HG03439 (cell line): ENCODE measurements around the gene BTBD16.

Experiments used
- ATAC-seq: cut with Tn5 transposase; IDR thresholded peaks from one replicate; pipeline ENCODE4 v1.9.1; 2021; ENCODE audit warnings: mild to moderate bottlenecking, moderate library complexity; ENCODE audit not compliant: unreplicated experiment

The BTBD16 gene

DNA sequence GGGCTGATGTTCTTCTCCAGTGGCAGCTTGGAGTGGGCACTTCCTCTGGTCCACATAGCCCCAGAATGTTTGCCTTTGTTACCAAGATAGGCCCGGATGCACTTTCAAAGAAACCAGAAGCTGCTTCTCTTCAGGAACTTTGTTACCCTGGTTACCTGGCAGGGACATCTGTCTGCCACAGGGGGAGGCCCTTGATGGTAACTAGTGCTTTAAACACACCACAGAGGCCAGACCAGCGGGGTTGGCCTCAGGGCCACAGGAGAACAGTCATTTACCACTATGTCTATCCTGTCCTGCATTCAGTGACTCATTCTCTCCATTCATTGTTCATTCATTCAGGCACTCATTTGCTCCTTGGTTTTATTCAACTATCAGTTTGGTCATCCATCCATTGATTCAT lies 91.5 kb downstream of the BTBD16 start:
- ATAC-seq = no peak

DNA sequence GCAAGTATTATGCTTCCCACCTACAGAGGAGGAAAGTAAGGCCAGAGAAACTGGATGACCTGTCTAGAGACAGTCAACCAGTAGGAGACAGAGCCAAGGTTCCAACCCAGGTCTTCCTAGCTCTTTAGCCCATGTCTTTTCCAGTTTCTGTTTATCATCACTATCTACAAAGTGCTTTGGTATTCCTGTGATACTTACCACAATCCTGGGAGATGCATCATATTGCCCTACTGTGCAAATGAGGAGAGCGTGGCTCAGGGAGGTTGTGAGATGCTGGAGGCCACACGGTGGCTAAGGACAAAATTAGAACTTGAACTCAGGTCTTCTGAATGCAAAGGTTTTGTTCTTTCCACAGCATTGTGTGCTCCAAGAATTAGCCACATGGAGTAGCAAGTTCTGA lies 92.2 kb downstream of the BTBD16 start:
- ATAC-seq = no peak

DNA sequence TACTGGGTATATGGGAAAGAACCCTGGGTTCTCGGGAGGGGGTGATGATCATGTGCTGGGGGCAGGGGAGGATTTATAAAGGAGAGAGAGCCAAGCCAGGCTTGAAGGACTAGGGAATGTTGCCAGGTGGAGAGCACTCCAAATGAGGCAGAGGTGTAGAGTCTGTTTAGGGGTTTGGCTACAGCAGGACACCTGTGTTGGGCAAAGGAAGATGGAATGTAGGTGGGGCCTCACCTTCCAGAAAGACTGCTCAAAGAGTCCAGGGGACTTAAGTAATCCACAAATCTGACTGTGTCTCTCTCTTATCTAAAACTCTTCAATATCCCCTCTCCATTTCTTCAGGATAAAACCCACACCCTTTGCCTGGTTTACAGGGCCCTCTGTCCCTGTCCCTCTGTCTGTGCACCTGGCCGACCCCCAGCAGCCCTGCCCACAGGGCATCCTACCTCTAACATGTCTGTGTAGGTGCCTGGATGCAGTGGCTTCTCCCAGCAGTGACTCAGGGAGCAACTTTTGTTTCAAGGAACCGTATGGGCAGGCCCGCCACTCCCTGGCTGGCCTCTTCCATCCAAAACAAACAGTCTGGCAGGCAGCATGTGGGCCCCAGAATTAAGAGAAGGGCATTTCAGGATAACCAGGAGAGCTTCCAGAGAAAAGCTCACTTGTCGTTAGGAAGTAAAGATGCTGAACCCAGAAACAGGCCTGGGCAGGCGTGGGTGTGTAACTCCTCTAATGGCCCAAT lies 92.8 kb downstream of the BTBD16 start:
- no peak for ATAC-seq

DNA sequence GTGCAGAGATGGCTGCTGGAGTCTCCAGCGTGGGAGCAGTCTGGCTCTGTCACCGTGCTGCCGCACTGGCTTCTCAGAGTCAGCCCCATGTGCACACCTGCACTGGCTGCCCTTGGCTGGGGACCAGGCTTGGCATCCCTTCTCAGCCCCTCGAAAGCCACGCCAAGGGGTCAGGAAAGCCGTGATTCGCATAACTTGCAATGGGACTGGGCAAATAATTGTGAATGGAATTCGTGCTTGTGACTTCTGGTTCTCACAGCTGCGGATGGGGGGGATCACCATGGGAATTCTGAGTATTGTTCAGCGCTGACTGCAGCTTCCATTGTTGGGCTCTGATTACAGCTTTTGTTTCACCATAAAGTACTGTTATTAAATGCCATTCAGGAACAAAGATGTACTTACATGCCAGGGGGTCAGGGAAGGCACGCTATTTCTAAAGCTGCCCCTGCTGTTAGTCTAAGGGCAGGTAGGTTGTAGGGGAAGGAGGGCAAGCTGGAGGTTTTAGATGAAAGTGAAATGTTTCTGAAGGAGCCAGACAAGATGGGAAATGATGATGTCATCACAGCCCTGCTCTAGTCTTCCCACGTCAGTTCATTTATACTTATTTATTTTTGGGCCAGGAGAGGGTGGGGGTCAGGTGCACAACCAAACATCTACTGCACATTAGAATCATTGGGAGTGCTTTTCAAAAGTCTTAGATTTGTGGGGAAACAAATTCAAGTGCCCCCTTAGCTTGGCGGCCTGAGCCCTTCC lies 97.6 kb downstream of the BTBD16 start:
- no peak for ATAC-seq

DNA sequence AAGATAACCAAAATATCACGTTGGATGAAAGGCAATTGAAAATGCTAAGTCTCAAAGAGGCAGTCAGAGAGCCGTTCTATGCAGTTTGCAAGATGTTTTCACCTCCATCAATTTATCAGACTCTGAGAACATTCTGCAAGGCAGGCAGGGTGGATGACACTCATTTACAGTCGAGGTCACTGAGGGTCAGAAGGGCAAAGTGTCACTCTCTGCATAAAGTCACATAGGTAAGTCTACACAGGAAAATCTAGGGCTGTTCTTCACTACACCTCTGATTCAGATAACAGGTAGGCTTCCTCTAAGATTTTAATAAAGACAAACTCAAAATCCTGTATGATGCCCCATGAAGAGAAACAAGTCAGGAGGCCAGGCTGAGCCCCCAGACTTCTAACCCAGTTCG lies 102.0 kb downstream of the BTBD16 start:
- ATAC-seq = no peak

DNA sequence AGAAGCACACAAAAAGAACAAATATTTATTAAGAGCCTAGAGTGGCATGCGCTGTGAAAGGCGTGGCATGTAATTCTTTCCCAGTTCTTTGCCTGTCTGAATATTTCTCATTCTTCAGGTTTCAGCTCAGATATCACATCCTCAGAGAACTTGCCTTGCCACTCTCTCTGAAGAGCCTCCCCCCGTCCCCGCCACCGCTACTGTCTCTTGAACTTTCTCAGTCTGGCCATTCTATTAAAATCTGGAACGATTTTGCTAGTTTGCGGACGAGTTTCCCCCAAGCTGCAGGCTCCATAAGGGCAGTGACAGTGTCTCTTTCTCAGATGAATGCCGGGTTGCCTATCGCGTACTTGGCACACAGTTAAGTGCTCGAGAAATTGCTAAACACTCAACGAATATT lies 102.6 kb downstream of the BTBD16 start:
- no peak for ATAC-seq

DNA sequence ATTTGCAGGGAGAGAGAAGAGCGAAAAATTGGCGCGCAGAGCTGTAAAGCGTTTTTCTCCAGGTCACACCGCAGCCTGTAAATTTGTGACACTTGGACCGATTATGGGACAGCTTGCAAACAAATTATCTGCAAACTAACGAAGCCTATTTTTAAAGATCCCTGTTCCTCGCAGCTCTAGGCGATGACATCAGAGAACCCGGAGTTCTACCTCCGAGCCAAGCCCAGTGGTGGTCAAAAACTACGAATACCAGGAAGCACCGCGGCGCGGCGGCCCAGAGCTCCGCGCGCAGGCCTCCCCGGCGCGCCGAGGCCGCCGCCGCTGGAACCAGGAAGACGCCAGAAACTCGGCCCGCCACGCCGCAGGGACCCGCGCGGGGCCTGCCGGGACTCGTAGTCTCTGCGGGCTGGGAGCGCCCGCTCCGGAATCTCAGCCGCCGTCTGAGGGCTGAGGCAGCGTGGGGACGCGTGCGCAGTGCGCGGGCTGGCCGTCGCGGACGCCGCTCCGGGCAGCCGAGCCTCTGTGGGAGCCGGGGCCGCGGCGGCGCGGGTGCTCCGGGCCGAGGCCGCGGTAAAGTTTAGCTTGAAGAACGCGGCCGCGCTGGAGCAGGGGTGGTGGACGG lies 103.3 kb downstream of the BTBD16 start, which contains the start of gene PLEKHA1:
Gene PLEKHA1, plus strand, starts transcription at position 472 of the 622 bp plus-strand sequence. CDS start 18,493 bp downstream, outside the sequence.
- ATAC-seq = peak; percentile 82

DNA sequence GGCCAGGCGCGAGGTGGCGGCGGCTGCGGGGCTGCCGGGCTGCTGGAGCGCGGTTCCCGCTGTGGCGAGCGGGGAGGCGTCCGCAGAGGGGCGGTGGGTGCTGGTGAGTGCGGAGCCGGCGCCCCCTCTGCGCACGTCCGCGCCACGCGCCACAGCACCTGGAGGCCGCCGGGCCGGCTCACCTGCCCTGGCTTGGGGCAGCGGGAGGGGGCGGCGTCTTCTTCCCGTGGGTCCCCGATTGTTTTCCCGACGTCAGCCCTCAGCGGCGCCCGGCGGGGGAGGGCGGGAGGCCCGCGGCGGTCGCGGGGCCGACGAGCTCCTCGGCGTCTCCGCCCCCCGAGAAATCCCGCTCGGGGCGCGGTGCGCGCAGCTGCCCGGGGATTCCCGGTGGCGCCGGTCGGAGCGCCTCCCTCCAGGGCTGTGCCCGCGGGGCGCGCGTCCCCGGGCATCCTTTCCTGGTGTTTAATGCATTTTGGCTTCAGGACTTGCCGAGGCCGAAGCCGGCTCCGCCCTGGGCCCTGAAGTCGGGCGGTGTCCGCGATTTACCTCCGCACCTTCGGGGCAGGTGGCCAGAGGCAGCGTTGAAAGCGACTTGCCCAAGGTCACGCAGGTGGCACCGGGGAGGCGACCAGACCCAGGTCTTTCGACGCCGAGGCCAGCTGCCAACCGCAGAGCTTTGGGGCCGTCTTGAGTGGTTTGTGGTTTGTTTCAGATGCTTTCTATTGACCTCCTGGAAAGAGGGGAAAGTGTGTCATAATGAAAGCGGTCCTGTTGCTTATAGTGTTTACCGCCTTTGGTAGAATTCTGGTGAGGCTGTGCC lies 104.0 kb downstream of the BTBD16 start:
- ATAC-seq = peak; percentile 61

DNA sequence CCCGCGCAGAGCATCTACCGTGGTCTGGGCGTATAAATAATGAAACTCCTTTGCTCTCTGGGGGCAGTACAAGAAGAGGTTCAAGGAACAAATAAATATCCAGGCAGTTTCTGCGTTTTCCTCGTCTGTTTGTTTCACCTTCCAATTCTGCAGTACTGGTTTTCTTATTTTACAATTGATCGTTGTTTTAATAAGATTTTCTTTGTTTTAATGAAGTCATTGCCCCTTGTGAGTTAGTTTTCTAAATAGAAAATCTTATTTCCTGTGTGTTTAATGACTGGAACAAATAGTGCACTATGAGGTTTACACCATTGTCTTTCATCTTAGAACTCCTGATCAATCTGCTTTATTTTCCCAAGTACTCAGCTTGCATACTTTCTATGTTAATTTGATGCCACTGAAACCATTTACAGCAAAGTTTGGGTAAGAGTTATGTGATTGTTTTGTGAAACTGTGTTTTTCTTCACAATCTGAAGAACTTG lies 104.6 kb downstream of the BTBD16 start:
- no peak for ATAC-seq

DNA sequence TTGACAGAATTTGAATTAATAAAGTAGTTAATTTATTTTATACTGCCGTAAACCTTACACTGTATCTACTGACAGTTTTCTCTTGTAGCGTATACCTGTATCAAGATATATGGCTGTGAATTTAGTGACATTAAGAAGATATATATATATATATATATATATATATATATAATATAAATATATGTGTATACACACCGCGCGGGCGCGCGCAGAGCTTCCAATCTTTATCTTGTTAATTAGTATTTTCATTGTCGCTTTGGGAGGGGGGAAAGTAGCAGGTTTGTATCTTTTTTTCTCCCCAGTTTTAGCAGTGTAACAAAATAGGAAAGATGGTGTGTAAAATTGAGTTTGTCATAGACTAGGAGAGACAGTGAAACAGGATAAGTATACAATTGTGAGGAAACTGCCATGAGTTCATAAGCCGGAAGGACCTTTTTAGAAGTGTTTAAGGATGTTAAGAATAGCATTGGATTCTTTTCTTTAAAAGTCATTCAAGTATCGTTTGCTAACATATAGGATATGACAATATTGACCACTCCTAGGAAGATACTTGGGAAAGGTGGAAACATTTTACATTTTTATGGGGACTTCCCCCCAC lies 105.4 kb downstream of the BTBD16 start:
- no peak for ATAC-seq

DNA sequence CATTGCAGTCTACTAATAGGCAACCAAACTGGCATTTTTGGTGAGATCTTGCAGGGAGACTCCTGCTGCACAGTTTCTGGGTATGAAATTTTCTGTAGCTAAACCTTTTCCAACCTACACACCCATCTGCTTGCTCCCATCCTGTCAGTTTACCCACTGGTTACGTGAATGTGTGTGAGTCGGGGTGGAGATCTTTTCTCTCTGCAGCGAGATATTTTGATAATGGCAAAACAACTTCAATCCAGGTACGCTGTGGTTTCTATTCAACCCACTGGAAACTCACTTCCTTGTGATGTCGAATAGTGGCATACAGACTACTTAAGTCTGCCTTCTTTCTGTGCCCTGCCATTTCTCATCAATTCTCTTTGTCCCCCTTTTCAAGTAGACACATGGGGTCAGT lies 107.9 kb downstream of the BTBD16 start:
- no peak for ATAC-seq

DNA sequence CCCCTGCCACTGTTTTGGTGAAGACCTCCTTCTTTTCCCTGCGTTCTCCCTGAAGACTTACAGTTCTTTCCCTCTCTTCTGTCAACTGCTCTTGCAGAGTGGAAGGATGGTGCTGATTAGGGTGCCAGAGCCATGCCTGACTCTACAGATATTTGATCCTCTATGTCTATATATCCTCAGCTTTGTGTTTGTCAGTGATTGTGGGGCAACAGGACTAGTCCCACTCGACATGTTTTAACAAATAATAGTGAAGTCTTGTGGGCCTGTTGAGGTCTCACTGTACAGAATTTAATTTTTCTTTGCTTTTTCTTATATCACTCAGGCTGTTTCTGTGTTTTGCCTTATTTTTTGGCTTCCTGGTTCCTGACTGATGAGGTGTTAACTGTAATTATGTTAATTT lies 108.4 kb downstream of the BTBD16 start:
- no peak for ATAC-seq

DNA sequence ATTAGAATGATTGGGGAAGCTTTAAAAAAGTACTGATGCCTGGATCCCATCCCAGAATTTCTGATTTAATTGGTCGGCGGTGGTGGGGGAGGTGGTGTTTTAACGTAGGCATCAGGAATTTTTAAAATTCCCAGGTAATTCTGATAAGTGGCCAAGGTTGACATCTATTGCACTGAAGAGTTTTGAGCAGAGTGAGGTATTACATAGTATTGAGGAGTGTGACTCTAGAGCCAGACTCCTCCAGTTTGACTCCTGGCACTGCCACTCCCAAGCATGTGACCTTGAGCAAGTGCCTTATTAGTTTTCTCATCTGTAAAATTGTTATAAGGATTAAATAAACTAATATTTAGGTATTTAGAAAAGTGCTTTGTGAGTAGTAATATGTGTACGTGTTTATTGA lies 109.6 kb downstream of the BTBD16 start:
- ATAC-seq = no peak

DNA sequence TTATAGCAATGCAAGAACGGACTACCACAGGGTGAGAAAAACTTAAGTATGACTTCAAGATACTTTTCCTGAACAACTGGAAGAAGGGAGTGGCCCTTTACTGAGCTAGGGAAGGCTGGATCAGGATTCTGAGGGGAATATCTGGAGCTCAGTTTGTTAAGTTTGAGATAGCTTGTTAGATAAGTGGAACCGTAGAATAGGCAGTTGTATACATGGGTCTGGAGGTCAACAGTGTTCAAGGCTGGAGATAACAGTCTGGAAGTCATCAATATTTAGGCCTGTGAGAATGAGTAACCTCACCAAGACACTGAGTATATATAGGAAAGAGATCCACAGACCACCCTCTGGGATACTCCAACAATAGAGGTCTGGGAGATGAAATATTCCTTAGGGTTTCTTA lies 110.6 kb downstream of the BTBD16 start:
- ATAC-seq = no peak

DNA sequence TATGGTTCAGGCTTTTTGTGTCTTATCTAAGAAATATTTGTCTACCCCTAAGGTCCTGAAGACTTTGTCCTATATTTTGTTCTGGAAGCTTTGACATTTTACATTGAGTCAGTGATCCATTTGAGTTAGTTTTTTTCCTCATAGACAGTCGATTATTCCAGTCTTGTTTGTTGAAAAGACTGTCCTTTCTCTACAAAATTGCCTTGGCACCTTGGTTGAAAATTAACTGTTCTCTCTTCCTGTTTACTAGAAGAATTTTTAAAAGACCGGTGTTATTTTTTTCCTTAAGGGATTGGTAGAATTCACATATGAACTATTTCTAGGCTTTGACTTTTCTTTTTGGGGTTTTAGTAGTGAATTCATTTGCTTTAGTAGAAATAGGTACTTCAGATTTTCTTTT lies 115.4 kb downstream of the BTBD16 start:
- ATAC-seq = no peak

DNA sequence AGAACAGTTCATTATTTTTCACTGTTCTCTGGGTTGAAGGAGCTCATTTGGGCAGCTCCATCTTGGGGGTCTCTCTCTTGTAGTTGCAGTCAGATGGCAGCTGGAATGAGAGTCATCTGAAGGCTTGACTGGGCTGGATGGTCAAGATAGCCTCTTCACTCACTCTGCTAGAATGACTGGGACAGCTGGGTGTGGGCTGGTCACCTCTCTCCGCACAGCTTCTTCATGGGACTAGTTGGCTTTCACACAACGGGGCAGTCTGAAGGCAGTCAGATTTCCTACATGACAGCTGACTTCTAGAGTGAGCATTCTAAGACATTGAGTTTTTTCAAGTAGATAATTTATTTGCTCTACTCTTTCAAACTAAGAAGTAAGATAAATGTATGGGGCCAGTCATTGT lies 116.5 kb downstream of the BTBD16 start:
- ATAC-seq = no peak
